Sciatic nerve (tissue), 2 donors: ENCODE results near the gene AK8. TPM values are rescaled to one million over a fixed set of nuclear protein-coding genes. Genes with fewer than 3 reads are reported as not detected.
"Not testable (repeated sequence)": the region's sequence is repeated elsewhere in the genome, so short reads cannot be mapped to it uniquely, and the experiment has no call there.

Experiments
- ATAC-seq: fragments of 200-7000 bp; cut with Tn5 transposase; one replicate; pipeline ENCODE4 v1.9.1; 2020; ENCODE audit warnings: mild to moderate bottlenecking, moderate library complexity
- DNase-seq: peaks from one replicate; pipeline ENCODE4 v3.0.0-alpha.2; 2020; ENCODE audit warnings: low spot score
- intact Hi-C: fragments of 100-400 bp; cut with DNase I; formaldehyde crosslinking; loops from one replicate; pipeline ENCODE4 v1.14.2; 2022
- total RNA-seq: library from RNA; stranded (reverse); fragmentation: NEBNext Ultra II Directional; extraction: Animal tissue kit (Norgen Biotek cat#: 25700); gene quantifications from one replicate; pipeline ENCODE4 v1.2.1, GENCODE V29; 2021
- donor health status: DM: no; HTN: no; CAD: no.
- donor health status: DM: no; HTN: no; CAD: no.

AK8 gene
- total RNA-seq, 1 donor from 2014 or later = 1.6 TPM

- intact Hi-C loops = no loop called here
- ATAC-seq (no peak), DNase-seq (peak; percentile 19)
These were observed 86.3 kb downstream of the AK8 start for GRCh38 chr9:132791699-132792240.

GRCh38 chr9:132789719-132790118 is 88.4 kb downstream of the AK8 start:
- DNase-seq = peak; percentile 6
- intact Hi-C loops = no loop called here
- ATAC-seq = no peak

GRCh38 chr9:132788378-132788777 is 89.7 kb downstream of the AK8 start:
- no peak for ATAC-seq

GRCh38 chr9:132787748-132788159 is 90.3 kb downstream of the AK8 start:
- no peak for DNase-seq
- intact Hi-C loops = no loop called here
- peak; percentile 18 for ATAC-seq

More at GRCh38 chr9:132788378-132788777, 89.7 kb downstream of the AK8 start:
- intact Hi-C loops = no loop called here
- DNase-seq = no peak

- ATAC-seq = no peak
- DNase-seq = no peak
- intact Hi-C loops = no loop called here
These were observed 93.7 kb downstream of the AK8 start for GRCh38 chr9:132784286-132784830.

GRCh38 chr9:132783006-132783405 is 95.1 kb downstream of the AK8 start:
- intact Hi-C loops = no loop called here
- DNase-seq (no peak), ATAC-seq (no peak)

GRCh38 chr9:132782037-132782436 is 96.0 kb downstream of the AK8 start:
- intact Hi-C loops = no loop called here

GRCh38 chr9:132780230-132781007 is 97.7 kb downstream of the AK8 start:
- ATAC-seq (no peak), DNase-seq (no peak)
- intact Hi-C loops = no loop called here

More at GRCh38 chr9:132782037-132782436, 96.0 kb downstream of the AK8 start:
- ATAC-seq (peak; percentile 34), DNase-seq (no peak)

GRCh38 chr9:132776891-132777290 is 101.2 kb downstream of the AK8 start:
- DNase-seq (no peak), ATAC-seq (no peak)
- intact Hi-C loops = no loop called here

GRCh38 chr9:132776268-132776667 is 101.8 kb downstream of the AK8 start:
- peak; percentile 82 for ATAC-seq
- no peak for DNase-seq
- intact Hi-C loops = no loop called here

GRCh38 chr9:132775720-132776119 is 102.4 kb downstream of the AK8 start:
- ATAC-seq = no peak
- intact Hi-C loops = no loop called here

GRCh38 chr9:132774886-132775285 is 103.2 kb downstream of the AK8 start:
- intact Hi-C loops = no loop called here
- DNase-seq (no peak), ATAC-seq (no peak)

More at GRCh38 chr9:132775720-132776119, 102.4 kb downstream of the AK8 start:
- no peak for DNase-seq

GRCh38 chr9:132773764-132774339 is 104.2 kb downstream of the AK8 start:
- DNase-seq (no peak), ATAC-seq (no peak)
- intact Hi-C loops = no loop called here

GRCh38 chr9:132773093-132773492 is 105.0 kb downstream of the AK8 start:
- ATAC-seq = no peak
- intact Hi-C loops = no loop called here

GRCh38 chr9:132771752-132772151 is 106.3 kb downstream of the AK8 start:
- DNase-seq, ATAC-seq, intact Hi-C loops: not testable (repeated sequence)

More at GRCh38 chr9:132773093-132773492, 105.0 kb downstream of the AK8 start:
- no peak for DNase-seq

- no peak for ATAC-seq
- no peak for DNase-seq
- intact Hi-C loops = no loop called here
These were observed 107.2 kb downstream of the AK8 start for GRCh38 chr9:132770770-132771310.

GRCh38 chr9:132769906-132770769 is 107.9 kb downstream of the AK8 start:
- ATAC-seq (peak; percentile 91), DNase-seq (peak; percentile 85)
- intact Hi-C loops = no loop called here
